A549 (cell line): Measurements from ENCODE around the gene MAOB. TPM values are rescaled to one million over a fixed set of nuclear protein-coding genes. Genes with fewer than 3 reads are reported as not detected.
A peak's percentile ranks its signal among the peaks of the same experiment; 100 is the strongest.

Experiments
- ATAC-seq, 2 experiments: fragments of 200-7000 bp in 1 of 2; fragments of >200 bp in 1 of 2; cut with Nextera tagmentation in 1 of 2; cut with Tn5 transposase in 1 of 2; 3 replicates each; pipeline versions ENCODE4 v1.8.0 to v1.9.1; 2018 to 2020; ENCODE audit warnings: mild to moderate bottlenecking in 1 of 2, moderate library complexity in 1 of 2
- CTCF ChIA-PET: fragments of 300-600 bp; sonication (Branson Sonifier 250); formaldehyde crosslinking; extraction: SDS; loops from one replicate; lab custom pipeline; 2021; ENCODE audit warnings: antibody characterized with exemption, inconsistent platforms; lab: Yijun Ruan, JAX
- POLR2A ChIA-PET: fragments of 350-600 bp; formaldehyde crosslinking; extraction: SDS; loops from one replicate; lab custom pipeline; 2021; ENCODE audit warnings: antibody characterized with exemption, inconsistent platforms; lab: Yijun Ruan, JAX
- DNase-seq, 2 experiments: peaks; one replicate each; pipeline versions ENCODE4 v3.0.0 to v3.0.0-alpha.2; 2011 to 2016; ENCODE audit warnings: low read depth in 1 of 2, low spot score in 1 of 2
- FAIRE-seq: peaks from 2 replicates; lab custom pipeline; 2011; peaks lifted over from hg19 to GRCh38; lab: Jason Lieb, UNC
- H3K27ac ChIP-seq, 2 experiments: fragments of >200 bp; sonication (Bioruptor Twin); formaldehyde crosslinking; 3 replicates each; pipeline ENCODE4 v1.5.1; 2016 to 2017
- H3K4me1 ChIP-seq: fragments of >200 bp; sonication (Bioruptor Twin); formaldehyde crosslinking; 3 replicates; pipeline ENCODE4 v1.6.1; 2016
- H3K4me2 ChIP-seq: fragments of >200 bp; sonication (Bioruptor Twin); formaldehyde crosslinking; 3 replicates; pipeline ENCODE4 v1.6.1; 2016
- H3K4me3 ChIP-seq: fragments of >200 bp; sonication (Bioruptor Twin); formaldehyde crosslinking; 3 replicates; pipeline ENCODE4 v1.5.1; 2016
- H3K9me3 ChIP-seq: fragments of >200 bp; sonication (Bioruptor Twin); formaldehyde crosslinking; 3 replicates; pipeline ENCODE4 v1.6.1; 2016
- BHLHE40 ChIP-seq: IDR thresholded peaks from 2 replicates; pipeline ENCODE4 v1.6.1; 2012; ENCODE audit warnings: low read depth, low read length, inconsistent platforms
- CHD2 ChIP-seq: fragments of 150-350 bp; IDR thresholded peaks from 2 replicates; pipeline ENCODE4 v1.6.1; 2014; ENCODE audit warnings: low read length; ENCODE audit not compliant: partially characterized antibody
- EHF ChIP-seq: fragments of 250-450 bp; sonication (Bioruptor Pico); IDR thresholded peaks from 2 replicates; pipeline ENCODE4 v1.5.0; 2020; ENCODE audit warnings: mild to moderate bottlenecking
- EHMT2 ChIP-seq: fragments of 200-600 bp; sonication (generic); IDR thresholded peaks from 2 replicates; pipeline ENCODE4 v1.6.1; 2016; ENCODE audit warnings: antibody characterized with exemption, low read depth, mild to moderate bottlenecking, moderate library complexity
- ELK1 ChIP-seq: fragments of 150-350 bp; IDR thresholded peaks from 2 replicates; pipeline ENCODE4 v1.6.1; 2014; ENCODE audit warnings: low read depth, mild to moderate bottlenecking, low read length
- FOXS1 ChIP-seq: fragments of 250-450 bp; sonication (Bioruptor Pico); IDR thresholded peaks from 2 replicates; pipeline ENCODE4 v1.5.0; 2020; ENCODE audit warnings: mild to moderate bottlenecking, moderate library complexity
- HEYL ChIP-seq: fragments of 250-450 bp; sonication (Bioruptor Pico); IDR thresholded peaks from 2 replicates; pipeline ENCODE4 v1.8.0; 2021; ENCODE audit warnings: mild to moderate bottlenecking, moderate library complexity
- HOXA7 ChIP-seq: fragments of 250-450 bp; sonication (Bioruptor Pico); IDR thresholded peaks from 2 replicates; pipeline ENCODE4 v1.5.0; 2020; ENCODE audit warnings: mild to moderate bottlenecking, moderate library complexity
- JUN ChIP-seq, 2 experiments: fragments of >200 bp; sonication (Bioruptor Twin); formaldehyde crosslinking; IDR thresholded peaks; 2 replicates in 1 of 2; 3 replicates in 1 of 2; pipeline ENCODE4 v1.6.1; 2016 to 2017
- MAFK ChIP-seq: fragments of 450-650 bp; IDR thresholded peaks from 2 replicates; pipeline ENCODE4 v1.6.1; 2014; ENCODE audit not compliant: partially characterized antibody
- PBX3 ChIP-seq: IDR thresholded peaks from 2 replicates; pipeline ENCODE4 v1.6.1; 2012
- RAD21 ChIP-seq, 2 experiments: fragments of >200 bp in 1 of 2; sonication (Bioruptor Twin) in 1 of 2; formaldehyde crosslinking in 1 of 2; IDR thresholded peaks in 1 of 2; conservative IDR thresholded peaks in 1 of 2; 2 replicates in 1 of 2; 3 replicates in 1 of 2; pipeline ENCODE4 v1.6.1; 2012 to 2018; ENCODE audit warnings: inconsistent platforms in 1 of 2
- RNF2 ChIP-seq: fragments of 200-600 bp; sonication (generic); IDR thresholded peaks from 2 replicates; pipeline ENCODE4 v1.6.1; 2016; ENCODE audit warnings: low read depth, mild to moderate bottlenecking, antibody characterized with exemption, moderate library complexity, borderline replicate concordance
- TP53 ChIP-seq: fragments of 250-450 bp; sonication (Bioruptor Pico); IDR thresholded peaks from 2 replicates; pipeline ENCODE4 v1.5.0; 2021; ENCODE audit warnings: mild to moderate bottlenecking, moderate library complexity
- WGBS: methylation state at CpG from one replicate; pipeline ENCODE4 v1.1.6; 2017; ENCODE audit errors: missing lambda C conversion rate; 5-methylcytosine and 5-hydroxymethylcytosine counted together
- polyA plus RNA-seq, 4 experiments: library from polyadenylated mRNA; depleted of rRNA in 3 of 4; stranded (reverse); fragments of >200 nt; fragmentation: RNase III in 1 of 4; extraction: RNeasy Plus Mini Kit Qiagen cat#74134 plus additional on column Dnase treatment in 1 of 4; gene quantifications; 2 replicates in 3 of 4; 3 replicates in 1 of 4; pipeline ENCODE4 v1.2.3, GENCODE V29; 2011 to 2017
- TF ChIP-seq, protein P1 (sequence below): fragments of >200 bp; sonication (Bioruptor Twin); formaldehyde crosslinking; IDR thresholded peaks from 3 replicates; pipeline ENCODE4 v1.5.1; 2016

MAOB gene
- polyA plus RNA-seq, 2 of the 4 experiments (the other 2 are of a cell fraction): 0.05 to 0.35 TPM

DNA sequence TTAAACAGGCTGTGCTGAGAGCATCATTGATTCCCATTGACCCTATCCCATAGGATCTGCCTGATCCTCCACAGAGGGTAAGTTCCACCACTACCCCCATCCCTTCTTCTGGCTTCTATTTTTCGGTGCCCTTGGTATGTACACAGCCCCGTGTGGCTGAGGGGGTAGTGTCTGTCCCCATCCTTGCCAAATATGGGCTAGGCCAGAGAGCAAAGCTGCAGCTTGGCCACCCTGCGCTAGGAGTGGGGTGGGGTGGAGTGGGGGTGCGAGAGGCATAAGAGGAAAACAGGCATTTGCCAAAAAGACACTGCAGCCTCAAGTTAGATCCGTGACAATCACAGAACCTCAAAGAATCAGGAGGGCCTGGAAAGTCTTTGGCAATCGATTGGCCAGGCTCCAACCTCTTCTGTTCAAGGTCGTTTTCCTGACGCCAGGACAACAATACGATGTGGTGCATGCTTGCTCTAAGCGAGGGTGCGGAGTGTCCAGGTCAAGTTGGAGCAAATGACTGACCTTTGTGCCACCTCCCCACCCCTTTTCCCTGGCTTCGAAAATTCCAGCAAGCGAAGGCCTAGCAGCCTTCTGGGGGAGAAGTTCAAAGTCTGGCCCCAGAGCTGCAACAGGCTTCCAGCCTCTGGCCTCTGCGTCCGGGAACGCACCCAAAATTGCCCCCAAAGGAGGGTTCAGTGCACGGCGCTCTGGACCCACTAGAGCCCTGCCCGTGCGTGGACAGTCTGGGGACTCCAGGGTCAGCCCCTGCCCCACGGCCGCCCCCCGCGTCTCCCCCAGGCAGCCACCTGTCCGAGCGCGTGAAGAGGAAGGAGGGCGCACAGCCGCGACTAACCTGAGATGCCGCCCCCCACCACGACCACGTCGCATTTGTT, 598 bp downstream of the MAOB start:
- no peak overlapping the region for H3K4me2 ChIP-seq
- ATAC-seq (no peak), FAIRE-seq (no peak), DNase-seq (no peak)
- H3K27ac ChIP-seq: no peak overlapping the region
- CTCF ChIA-PET: no interaction called here
- no peaks in the 10 kb centered on the region for H3K9me3 ChIP-seq
- no peak overlapping the region for H3K4me3 ChIP-seq
- TF ChIP-seq RAD21 (conservative IDR thresholded peaks at IDR 0.05 in 1 of 2, IDR thresholded peaks at IDR 0.05 in 1 of 2) (no peak), JUN (IDR thresholded peaks at IDR 0.05) (no peak), FOXS1 (no peak), PBX3 (no peak), RNF2 (no peak), EHF (no peak), HOXA7 (CRISPR knock-in tag) (no peak)
- TF ChIP-seq, all 56 proteins: peak for 0
- WGBS: 66% methylated on average over 16 of the region's 34 CpGs
- no peaks in the 10 kb centered on the region for H3K4me1 ChIP-seq
- POLR2A ChIA-PET: no interaction called here

- peak; percentile 23 for FAIRE-seq
- H3K9me3 ChIP-seq: no peaks in the 10 kb centered on the region
- no peak overlapping the region for H3K4me2 ChIP-seq
- no peak for ATAC-seq
- H3K4me1 ChIP-seq: no peaks in the 10 kb centered on the region
- CTCF ChIA-PET: no interaction called here
- no peak overlapping the region for H3K27ac ChIP-seq
- H3K4me3 ChIP-seq: no peak overlapping the region
- DNase-seq: no peak
- WGBS: 24% methylated on average over 2 of the region's 2 CpGs
- TF ChIP-seq EHMT2 (no peak), RAD21 (conservative IDR thresholded peaks at IDR 0.05 in 1 of 2, IDR thresholded peaks at IDR 0.05 in 1 of 2) (no peak), HEYL (no peak), BHLHE40 (no peak)
- TF ChIP-seq, protein P1, sequence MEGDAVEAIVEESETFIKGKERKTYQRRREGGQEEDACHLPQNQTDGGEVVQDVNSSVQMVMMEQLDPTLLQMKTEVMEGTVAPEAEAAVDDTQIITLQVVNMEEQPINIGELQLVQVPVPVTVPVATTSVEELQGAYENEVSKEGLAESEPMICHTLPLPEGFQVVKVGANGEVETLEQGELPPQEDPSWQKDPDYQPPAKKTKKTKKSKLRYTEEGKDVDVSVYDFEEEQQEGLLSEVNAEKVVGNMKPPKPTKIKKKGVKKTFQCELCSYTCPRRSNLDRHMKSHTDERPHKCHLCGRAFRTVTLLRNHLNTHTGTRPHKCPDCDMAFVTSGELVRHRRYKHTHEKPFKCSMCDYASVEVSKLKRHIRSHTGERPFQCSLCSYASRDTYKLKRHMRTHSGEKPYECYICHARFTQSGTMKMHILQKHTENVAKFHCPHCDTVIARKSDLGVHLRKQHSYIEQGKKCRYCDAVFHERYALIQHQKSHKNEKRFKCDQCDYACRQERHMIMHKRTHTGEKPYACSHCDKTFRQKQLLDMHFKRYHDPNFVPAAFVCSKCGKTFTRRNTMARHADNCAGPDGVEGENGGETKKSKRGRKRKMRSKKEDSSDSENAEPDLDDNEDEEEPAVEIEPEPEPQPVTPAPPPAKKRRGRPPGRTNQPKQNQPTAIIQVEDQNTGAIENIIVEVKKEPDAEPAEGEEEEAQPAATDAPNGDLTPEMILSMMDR: no peak
- POLR2A ChIA-PET: no interaction called here
Observed at GRCh38 chrX:43880425-43880824, 1.8 kb downstream of the MAOB start.

GRCh38 chrX:43878906-43879526, 3.2 kb downstream of the MAOB start:
- ChIA-PET CTCF (no interaction called here), POLR2A (no interaction called here)
- DNase-seq: no peak
- H3K4me3 ChIP-seq: no peak overlapping the region
- H3K27ac ChIP-seq: no peak overlapping the region
- H3K4me1 ChIP-seq: no peaks in the 10 kb centered on the region
- no peak overlapping the region for H3K4me2 ChIP-seq
- FAIRE-seq: no peak
- WGBS: 40% methylated on average over 6 of the region's 6 CpGs
- no peaks in the 10 kb centered on the region for H3K9me3 ChIP-seq
- ATAC-seq: no peak
- no peak for TF ChIP-seq ELK1
- no peak for TF ChIP-seq TP53 (CRISPR knock-in tag)
- peak; percentile 40 for TF ChIP-seq MAFK
- TF ChIP-seq CHD2: no peak
